ENCODE results near the gene LLCFC1.
"Not testable (repeated sequence)": the region's sequence is repeated elsewhere in the genome, so short reads cannot be mapped to it uniquely, and the experiment has no call there.

LLCFC1 gene

DNA sequence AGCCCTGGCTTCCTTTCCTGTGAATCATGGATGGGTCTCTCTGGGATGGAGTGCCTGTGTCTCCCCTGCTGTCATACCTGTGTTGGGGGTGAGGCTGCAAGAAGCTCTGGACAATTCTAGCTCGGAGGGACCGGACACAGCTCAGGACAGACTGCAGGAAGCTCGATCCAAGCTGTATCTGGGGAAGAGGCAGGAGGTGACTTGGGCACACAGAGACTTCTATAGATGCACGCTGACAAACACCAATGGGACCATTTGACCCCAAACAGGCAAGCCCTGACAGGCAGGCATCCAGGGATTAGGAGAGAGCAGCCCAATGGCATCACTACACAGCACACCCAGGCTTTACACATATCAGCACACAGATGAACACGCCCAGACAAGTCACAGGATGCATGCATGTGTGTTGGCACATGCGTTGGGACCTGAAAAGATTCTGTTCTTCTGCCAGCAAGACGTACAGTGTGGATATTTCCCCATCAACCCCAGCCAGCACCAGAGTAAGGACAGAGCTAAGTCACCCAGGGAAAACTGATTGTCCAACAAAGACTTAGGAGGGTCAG, 4.5 kb downstream of the LLCFC1 start:
- DNase-seq = no peak

DNA sequence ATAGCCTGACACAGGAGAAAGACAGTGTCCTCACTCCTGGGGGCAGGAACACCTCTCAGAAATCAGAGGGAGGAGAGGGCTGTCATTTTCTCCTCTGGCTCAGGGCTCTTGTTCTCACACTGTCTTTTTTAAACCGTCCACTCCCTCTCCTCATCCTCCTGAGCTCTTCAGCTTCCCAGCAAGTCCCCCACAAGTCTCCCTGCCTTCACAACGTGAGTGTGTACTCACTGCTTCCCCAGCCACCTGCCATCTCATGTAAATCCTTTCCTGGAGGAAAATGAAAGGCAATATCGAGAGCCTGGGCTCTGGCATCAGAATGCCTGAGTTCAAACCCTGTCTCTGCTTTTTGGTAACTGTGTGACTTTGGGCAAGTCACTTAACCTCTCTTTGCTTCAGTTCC, 5.7 kb downstream of the LLCFC1 start:
- DNase-seq = no peak

DNA sequence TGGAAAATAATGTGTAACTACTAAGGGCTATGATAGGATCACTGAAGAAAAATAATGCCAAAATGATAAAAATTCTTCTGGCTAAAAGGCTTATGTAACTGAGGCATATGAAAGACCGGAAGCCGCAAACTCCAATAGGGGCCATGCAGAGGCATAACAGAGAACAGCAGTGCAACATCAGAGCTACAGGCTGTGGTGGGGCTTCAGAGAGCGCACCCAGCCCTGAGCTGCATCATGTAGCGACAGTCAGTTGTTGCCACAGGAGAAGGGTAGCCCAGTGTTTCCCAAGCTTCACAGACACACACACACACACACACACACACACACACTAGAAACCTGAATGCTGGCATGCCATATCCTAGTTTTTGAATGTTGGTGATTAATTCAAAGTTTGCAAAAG, 9.3 kb downstream of the LLCFC1 start:
- DNase-seq = no peak

DNA sequence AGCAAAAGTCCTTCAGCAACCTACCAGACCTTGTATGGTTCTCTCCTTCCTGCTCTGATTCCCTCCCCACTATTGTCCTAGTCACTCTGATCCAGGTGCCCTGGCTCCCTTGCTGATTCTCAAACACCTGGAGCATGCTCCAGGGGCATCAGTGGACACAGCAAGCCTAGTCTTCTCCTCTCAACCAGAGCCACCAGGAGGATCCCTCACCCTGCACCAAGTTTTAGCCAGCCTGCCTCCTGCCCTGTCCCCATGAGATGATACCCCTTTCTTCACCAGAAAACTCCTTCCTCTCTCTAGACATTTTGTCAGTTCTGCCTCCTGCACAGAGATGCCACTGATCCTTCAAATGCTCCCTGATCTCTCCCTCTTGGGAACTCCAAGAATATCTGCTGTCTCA, 11.0 kb downstream of the LLCFC1 start:
- DNase-seq = no peak

DNA sequence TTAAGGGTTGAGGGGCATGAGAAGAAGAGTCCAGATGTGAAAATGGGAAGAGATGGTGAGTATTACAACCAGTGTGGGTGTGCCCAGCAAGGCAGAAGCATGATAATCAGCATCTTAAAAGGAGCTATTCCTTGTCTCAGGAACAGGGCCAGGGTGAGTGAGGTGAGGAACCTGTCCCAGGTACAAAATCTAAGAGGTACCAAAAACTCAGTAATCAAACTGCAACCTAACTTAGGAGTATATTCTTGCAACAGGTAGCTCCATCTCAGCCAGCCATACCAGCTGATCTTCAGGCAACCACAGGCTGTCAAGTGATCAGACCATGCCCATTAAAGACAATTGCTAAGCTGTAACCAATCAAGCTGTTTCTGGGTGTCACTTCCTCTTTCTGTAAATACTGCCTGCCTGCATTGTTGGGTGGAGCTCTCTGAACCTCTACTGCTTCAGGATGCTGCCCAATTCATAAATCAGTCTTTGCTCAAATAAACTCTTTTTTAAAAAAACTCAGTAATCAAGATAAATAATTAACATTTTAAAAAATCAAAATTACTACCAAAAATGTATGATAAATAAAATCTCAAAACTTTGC, 15.5 kb downstream of the LLCFC1 start:
- no peak for DNase-seq

DNA sequence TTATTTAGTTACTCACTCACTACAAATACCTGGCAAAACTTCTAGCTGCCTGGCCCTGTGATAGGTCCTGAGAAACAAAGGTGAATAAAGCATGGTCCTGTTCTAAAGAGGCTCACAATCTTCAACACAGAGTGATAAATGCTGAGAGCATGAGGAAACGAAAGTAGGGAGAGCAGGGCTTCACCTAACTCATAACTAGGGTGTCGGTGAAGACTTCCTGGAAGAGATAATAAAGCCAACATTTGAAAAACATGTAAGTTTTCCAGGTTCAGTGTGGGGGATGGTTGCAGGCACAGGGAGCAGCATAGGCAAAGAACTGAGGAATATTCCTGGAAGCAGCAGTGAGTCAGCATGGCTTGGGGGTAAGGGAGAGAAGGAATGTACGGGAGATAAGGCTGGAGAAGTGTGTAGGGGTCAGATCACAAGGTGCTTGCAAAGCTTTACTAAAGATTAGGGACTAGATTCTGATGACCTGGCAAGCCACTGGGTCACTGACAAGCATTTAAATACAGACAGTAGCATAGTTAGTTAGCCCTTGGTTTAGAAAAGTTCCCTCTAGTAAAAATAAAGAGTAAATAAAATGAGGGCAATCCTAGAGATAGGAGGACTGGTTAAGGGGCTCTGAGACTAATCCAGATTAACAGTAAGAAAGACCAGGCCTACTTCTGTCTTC, 17.8 kb downstream of the LLCFC1 start:
- no peak for DNase-seq

DNA sequence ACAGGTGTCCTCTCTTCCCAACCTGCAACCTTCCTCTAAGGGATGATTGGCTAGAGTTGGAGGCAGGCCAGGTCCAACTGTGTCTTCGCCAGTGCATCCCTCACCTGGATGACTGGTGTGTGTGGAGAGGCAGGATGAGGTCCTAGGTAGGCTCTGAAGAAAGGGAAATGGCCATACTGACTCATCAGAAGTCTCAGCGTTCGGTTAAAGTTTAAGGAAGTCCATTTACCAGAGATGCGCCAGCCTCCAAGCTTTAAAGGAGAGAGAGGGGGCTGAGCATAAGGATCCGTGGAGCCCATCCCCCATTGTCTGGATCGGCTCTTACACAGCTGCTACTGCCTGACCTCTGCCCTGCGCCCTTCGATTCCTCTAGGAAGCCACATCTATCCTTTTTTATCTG, 18.4 kb downstream of the LLCFC1 start:
- DNase-seq = no peak

DNA sequence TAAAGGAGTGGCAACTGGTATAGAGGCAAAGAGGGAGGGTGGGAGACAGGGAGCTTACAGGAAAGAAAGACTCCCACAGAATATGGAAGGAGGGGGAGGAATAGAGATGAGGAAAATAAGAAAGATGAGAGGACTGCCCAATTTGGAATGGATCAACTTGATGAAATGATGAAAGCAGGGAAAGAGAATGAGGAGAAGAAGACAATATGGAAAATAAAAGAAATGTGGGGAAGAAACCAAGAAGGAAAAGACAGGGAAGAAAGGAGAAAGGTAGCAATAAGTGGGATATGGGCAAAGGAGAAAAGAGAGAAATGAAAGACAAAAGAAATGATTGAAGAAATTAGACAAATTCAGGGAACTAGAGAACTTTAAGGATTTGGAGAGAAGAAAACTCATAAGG, 19.9 kb downstream of the LLCFC1 start:
- DNase-seq = no peak

DNA sequence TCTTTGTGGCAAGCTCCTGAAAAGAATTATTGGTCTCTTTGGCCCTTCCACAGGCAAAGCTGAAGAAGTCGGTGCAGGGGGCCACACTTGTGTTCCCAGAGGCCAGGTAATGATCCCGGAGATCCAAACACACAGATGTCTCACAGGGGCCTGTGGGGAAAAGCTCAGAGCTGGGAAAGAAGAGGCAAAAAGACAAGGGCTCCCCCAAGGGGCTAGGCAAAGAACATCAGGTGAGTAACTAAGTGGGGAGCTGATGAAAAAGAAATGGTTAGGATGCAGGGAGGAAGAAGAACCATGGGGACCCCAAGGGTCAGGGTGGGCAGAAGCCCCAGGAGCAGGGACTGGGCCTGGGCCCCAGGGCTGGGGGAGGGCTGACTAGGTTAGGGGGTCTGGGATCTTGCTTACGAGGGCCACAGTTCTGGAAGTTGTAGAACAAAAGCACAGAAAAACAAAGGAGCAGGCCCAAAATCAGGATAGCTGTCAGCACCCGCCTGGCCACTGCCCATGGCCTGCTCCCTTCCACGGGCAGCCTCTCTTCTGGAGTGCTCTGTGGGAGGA, 21.8 kb downstream of the LLCFC1 start:
- DNase-seq = no peak

DNA sequence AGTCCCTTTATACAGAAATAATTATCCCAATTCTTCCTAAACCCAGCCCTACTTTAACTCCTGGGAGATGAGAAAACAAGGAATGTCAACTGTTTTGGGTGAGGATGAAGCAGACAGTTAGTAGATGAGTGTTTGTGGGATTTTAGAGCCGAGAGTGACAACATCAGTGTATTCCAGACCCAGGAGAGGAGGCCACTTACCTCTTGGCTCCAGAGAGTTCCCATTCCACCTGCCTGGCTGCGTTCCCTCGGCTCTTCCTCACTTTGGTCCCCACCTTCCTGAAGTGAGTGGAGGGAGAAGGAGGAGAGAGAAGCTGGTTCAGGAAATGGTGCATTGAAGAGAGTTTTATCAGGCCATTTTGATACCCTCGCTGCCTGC, 22.3 kb downstream of the LLCFC1 start:
- no peak for DNase-seq

DNA sequence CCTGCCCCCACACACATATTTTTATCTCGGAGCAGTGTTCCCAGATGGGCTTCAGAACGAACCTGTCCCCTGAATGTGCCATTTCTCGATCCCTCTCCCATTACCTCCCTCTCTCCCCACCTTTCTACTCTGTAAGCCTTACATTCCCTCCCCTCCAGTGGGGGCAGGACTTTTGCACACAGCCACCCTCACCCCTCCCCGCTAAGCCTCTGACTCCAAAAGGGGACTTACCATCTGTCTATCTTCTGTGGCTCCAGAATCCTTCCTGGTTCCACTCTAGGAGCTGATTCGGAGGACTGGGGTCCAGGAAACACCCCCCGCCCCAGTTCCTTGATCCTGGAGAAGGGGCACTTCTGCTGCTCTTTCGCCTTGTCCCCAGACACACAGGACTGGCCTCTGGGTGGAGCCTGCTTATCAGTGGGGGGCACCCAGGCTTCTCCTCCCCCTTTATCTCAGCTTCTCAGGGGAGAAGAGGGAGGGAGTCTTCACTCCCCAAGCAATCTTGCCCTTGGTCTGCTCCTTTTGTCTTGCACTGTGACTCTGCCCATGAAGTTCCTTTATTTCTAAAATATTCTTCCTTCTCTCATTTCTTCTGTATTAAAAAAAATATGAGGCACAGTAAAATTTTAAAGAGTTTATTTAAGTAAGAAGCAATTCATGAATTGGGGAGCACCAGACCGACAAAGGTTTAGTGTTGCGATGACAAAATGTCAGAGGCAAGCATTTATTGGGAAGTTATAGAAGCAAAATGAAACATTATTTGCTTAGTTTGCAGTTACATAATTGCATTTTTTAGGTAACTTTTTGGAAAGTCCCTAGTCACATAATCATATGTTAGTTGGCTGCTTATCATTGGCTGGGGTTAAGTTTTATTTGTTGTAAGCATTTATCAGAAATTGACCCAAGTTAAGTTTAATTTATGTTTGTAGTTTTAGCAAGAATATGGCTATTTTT, 23.0 kb downstream of the LLCFC1 start, which contains the start of gene KEL:
KEL (minus strand) TSS at position 391 of the 954 bp plus-strand sequence; CDS start at position 234, 157 bp downstream.
- no peak for DNase-seq

DNA sequence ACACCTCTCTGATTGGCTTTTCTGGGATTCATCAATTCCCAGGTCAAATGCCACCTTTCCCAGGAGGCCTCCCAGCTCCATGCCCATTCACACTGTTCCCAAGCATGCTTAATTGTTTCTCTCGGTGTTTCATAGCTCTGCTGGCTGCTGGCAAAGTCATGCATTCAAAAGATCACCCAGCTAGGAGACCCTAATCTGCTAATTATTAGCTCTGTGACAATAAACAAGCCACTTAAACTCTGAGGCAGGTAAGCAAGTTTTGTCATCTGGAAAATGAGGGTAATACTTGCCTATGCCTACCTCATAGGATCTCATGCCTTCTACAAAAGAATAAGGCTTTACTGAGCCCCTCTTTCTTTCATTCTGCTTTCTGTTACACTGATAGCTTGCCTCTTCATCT, 23.7 kb downstream of the LLCFC1 start:
- DNase-seq = no peak

DNA sequence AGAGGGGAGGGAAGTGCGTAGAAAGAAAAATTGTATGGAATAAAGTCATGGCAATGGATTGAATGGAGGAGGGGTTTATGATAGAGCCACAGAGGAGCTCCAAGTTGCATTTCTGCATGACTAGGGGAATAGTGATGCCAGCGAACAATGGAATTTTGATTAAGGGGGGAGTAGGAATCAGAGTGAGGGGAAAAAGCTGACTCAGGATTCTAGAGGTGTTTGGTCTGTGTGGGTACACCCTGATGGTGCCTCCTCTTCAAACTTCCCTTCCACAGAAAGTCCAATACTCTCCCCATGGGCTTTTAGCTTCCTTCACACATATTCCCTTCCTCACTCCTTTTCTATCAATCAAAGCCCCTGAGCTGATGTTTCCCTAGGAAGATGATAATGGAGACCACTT, 24.7 kb downstream of the LLCFC1 start:
- DNase-seq = no peak

DNA sequence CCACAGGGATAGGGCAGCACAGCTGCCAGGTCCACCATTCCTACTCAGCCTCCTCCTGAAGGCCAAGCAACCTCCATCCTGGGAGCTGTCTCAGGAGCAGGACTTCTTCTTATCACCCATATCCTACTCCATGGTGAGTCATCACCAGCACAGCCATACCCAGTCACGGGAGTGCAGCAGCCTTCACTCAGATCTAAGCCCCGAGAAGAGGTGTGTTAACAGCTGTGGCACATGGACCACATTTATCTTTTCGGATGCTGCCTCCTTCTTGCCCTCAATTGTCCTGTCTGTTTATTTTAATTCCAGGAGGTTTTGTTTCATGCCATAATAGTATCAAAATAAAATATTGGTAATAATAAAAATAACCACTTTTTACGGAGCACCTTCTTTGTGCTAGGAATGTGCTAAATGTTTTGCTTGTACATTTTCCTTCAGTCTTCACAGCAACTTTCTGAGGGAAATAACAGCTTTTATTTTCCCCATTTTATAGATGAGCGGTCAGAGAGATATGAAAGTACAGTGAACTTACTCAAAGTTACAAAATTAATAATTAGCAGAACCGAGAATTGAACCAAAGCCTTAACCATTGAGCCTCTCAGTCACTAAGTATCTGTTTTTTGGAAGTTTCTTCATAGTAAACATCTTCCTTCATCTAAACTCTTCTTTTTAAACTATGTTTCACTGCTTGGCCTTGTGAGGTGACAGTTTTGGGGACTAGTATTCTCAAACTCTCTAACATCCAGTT, 25.4 kb downstream of the LLCFC1 start:
- DNase-seq = no peak

DNA sequence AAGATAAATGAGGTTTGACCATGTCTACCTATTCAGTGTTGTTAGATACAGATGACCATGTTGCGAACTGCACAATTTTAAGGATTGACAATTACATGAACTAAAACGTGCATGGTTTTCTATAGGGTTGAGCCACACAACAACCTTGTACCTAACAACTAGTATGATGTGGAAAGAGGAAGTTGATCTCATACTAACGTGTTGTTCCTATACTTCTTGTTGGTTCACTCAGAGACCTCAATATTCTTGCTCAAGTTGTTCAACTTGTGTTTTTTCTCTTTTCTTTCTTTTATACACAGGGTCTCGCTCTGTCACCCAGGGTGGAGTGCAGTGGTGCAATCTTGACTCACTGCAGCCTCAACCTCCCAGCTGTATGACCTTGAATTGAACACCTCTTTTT, 28.9 kb downstream of the LLCFC1 start:
- no peak for DNase-seq

DNA sequence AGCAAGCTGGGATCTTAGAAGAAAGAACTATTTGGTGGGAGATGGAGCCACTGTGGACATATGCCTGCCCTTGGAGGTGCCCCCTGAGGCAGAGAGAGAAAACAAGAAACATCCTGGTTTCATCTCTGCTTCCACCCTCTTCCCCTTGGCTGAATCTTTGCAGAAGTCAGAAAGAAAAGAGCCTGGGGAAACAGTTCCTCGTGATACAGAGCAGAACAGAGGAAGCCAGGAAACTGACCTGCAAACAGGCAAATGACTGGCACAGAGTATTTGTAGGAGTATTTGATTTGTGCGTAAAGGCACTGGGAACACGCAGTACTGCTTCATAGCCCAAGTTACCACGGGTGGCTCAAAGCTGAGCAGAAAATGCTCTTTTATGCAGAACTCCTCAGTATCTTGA, 29.9 kb downstream of the LLCFC1 start:
- DNase-seq = no peak

DNA sequence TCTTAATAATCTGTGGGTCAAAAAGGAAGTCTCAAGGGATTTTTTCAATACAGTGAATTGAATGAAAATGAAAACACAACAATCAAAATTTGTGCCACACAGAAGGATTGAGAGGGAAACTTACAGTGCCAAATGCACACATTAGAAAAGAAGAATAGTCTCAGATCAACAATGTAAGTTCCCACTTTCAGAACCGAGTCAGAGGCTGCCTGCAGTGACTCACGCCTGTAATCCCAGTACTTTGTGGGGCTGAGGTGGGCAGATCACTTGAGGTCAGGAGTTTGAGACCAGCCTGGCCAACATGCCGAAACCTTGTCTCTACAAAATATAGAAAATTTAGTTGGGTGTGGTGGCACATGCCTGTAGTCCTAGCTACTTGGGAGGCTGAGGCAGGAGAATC, 35.3 kb downstream of the LLCFC1 start:
- DNase-seq = no peak

DNA sequence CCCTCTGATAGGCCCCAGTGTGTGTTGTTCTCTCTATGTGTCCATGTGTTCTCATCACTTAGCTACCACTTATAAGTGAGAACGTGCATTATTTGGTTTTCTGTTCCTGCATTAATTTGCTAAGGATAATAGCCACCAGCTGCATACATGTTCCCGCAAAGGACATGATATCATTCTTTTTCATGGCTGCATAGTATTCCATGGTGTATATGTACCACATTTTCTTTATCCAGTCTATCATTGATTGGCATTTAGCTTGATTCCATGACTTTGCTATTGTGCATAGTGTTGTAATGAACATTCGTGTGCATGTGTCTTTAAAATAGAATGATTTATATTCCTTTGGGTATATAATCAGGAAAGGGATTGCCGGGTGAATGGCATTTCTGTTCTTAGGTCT, 39.1 kb downstream of the LLCFC1 start:
- DNase-seq = not testable (repeated sequence)

DNA sequence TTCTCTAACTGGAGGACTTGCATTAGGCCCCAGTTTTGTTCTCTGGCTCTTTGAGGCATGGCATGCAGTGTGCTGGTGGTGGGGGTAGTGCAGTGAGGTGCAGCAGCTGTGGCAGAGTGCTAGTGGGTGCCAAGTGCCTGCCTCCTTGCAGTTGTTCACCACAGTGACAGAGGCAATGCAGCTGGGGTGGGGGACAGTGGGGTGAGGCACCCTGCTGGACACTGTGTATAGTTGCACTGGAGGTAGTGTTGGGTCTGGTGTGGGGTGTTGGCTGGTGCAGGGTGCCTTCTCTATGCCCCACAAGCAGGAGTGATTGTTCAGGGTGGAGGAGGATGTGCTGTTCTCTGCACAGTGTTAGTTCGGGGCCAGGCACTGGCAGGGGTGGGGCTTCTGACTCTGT, 44.5 kb downstream of the LLCFC1 start:
- DNase-seq = no peak

DNA sequence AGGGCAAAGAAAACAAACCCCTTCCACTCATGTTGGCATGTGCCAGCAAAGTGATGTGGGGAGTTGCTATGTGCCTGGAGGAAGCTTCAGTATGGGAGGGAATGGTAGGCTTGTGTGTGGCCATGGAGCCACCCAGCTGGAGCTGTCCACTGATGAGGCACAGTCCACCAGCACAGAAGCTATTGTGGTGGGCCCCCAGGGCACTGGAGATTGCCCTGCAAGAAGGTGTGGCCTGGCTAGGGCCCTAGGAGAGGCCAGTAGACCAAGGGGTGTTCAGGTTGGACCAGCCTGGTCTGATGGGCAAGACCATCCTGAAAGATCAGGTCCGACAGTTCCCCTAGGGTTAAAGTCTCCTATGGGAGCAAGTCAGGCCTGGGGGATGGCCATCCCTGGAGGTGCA, 45.0 kb downstream of the LLCFC1 start:
- DNase-seq = no peak

All from NCI-H1436 treated with DMSO at 0.1 percent for 48 hours (cell line).